NCI-H146 treated with DMSO at 0.1 percent for 48 hours (cell line): ENCODE results near the gene PNPO.

Source experiments
- DNase-seq: peaks from one replicate; lab custom pipeline; 2025; ENCODE audit not compliant: unreplicated experiment; lab: John Stamatoyannopoulos, UW

The PNPO gene

GRCh38 chr17:47994724-47995123, 53.4 kb downstream of the PNPO start:
- DNase-seq: no peak

DNA sequence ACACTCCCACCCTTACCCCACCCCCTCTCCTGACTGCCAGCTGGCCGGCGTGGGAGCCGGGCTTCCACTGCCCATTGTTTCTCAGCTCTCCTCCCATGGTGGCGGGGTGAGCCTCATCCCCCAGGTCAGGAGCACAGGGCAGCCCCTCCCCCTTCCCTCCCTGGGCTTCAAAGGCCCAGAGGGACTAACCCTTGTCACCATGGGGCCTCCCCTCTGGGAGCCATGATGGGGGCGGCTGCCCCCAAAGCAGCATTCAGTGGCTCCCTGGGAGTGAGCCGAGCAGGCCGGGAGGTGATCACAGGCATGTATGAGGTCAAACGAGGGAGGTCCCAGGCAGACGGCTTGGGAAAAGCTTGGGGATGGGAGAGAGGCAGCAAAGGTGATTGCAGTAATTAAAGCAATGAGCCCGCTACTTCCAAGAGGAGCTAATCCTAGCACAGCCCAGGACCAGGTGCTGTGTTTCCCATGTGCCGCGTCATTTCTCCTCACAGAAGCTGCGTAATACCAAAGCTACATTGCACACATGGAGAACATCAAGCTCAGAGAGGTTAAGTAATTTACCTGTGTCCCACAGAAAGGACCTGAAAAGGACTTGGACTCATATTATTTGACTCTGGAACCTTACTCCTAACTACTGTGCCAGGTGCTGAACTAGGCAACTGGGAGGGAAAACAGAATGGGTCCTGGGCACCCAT, 54.0 kb downstream of the PNPO start:
- DNase-seq: no peak

GRCh38 chr17:47996201-47996600, 54.8 kb downstream of the PNPO start:
- DNase-seq: no peak

GRCh38 chr17:47997586-47997985, 56.2 kb downstream of the PNPO start:
- DNase-seq: no peak

GRCh38 chr17:47998044-47998443, 56.7 kb downstream of the PNPO start:
- no peak for DNase-seq
